GM18858 (cell line): Measurements from ENCODE around the gene UBXN6.

Source experiments
- ATAC-seq: cut with Tn5 transposase; IDR thresholded peaks from one replicate; pipeline ENCODE4 v1.9.1; 2021; ENCODE audit not compliant: unreplicated experiment

Gene UBXN6

DNA sequence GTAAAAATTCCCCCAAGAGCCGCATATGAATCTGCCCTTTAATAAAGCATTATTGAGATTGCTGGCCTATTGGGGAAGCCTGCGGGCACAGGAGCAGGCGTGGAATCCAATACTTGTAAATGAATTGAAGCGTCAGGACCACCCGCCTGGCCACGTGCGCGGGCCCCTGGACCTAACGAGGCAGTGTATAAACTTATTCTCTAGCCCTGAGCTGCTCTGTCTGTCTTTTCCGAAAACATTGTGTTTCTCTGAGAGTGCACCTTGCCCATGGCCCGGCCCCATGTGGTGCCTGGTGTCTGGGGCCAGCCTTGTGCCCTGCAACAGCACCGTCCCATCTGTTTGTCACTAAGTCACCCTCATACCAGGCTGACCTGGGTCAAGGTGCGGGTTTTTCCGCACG, 14.4 kb downstream of the UBXN6 start:
- no peak for ATAC-seq

DNA sequence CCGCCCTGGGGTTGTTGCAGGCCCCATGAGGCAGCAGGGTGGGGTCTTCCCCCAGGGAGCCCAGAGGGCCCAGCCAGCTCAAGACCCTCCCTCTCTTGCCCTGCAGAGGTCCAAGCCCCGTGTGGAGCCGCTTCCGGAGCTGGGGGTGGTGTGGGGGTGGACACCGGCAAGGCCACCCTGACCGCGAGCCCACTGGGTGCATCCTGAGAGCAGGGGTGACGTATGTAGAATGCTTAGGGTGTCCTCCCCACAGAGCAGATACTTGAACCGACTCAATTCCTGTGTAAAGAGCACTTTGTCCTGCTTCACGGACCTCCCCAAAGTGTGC, 14.8 kb downstream of the UBXN6 start:
- ATAC-seq: no peak

DNA sequence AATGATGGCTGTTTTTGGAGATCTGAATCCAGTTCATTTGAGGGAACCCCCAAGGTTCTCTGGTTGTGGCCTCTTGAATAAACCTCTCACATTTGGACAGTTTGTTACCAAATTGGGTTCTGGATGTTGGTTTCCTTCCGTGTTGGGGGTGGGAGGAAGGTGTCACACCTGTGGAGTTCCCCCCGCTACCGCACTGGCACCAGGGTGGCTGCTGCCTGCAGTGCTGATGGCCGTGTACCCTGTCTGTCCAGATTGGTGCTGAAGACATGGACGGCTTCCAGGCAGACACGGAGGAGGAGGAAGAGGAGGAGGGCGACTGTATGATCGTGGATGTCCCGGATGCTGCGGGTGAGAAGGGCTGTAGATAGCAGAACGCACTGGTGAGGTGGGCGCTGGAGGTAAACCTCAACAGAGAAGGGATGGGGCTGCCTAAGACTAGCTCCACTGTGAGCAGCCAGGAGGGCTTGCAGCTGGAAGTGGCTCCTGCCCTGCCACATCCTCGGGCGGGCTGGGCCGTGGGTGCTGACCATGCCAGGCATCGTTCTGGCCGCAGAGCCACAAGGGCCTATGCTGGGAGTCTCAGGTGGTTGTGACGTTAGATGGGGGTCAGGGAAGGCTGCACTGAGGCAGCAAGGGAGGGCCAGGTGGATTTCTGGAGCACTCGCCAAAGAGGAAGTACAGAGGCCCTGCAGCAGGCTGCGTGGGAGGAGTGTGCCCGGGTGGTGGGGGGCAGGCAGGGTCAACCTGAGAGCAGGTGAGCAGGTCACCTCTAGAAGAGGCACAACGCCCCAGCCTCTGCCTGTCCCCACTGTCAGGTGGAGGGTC, 15.4 kb downstream of the UBXN6 start:
- ATAC-seq: no peak

DNA sequence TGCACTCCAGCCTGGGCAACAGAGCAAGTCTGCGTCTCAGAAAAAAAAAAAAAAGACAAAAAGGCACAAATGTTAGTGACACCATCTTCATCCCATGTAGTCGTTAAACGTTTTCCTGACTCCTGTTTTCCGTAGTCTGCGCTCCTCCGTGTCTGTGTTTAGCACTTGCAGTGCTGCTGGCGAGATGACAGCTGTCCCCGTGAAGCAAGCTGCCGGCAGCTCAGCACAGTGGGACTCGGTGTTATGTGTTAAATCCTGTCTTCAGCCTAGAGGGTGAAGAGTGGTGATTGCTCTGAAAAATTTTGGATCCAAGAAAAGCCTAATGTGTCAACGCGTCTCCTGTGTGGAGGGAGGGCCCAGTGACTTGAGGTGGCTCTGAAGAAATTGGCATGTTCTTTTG, 18.4 kb downstream of the UBXN6 start:
- ATAC-seq: no peak

DNA sequence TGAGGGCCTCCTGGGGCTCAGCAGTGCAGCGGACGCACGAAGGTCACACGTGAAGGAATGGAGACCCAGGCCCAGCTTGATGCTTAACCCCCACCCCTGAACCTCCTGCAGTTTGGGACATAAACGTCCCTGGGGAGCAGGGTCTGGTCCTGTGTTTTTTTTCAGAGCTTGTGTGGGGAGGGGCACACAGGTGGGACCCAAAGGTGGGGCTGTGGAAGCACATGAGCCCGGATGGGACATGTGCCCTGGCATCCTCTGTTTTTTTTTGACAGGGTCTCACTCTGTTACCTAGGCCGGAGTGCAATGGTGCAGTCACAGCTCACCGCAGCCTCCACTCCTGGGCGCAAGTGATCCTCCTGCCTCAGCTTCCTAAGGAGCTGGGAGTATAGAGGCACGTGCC, 20.5 kb downstream of the UBXN6 start:
- no peak for ATAC-seq

DNA sequence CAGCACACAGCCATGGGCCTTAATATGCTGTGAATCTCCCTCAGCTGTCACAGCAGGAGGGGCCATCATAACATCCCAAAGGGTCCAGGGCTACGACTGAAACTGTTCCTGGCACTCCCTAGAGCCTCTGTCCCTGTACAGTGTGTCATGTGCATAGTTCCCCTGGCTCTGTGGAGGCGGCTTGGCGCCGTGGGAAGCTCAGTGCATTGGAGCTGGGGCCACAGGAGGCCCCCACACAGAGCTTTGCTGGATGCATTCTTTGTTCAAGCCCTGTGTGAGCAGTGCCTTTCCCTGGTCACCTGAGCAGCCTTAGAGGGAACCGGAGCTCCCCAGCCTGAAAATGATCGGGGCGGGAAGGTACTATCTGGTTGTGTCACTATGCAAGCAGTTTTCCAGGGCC, 21.4 kb downstream of the UBXN6 start:
- no peak for ATAC-seq

DNA sequence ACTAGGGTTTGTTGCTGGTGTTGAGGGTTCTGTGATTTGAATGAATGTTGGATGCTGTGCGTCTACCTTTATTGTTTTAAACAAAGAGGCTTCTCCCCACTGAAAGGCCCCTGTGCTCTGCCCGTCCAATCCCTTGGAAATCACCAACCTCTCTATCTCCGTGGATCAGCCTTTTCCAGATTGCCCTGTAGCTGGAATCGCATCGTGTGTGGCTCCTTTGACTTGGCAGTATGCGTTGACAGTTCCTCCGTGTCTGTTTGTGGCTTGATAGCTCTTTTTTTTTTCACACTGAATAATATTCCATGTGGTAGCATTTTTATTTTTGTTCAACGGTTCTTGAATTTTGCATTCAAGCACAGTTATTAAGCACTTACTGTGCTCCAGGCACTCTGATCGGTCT, 23.2 kb downstream of the UBXN6 start:
- no peak for ATAC-seq

DNA sequence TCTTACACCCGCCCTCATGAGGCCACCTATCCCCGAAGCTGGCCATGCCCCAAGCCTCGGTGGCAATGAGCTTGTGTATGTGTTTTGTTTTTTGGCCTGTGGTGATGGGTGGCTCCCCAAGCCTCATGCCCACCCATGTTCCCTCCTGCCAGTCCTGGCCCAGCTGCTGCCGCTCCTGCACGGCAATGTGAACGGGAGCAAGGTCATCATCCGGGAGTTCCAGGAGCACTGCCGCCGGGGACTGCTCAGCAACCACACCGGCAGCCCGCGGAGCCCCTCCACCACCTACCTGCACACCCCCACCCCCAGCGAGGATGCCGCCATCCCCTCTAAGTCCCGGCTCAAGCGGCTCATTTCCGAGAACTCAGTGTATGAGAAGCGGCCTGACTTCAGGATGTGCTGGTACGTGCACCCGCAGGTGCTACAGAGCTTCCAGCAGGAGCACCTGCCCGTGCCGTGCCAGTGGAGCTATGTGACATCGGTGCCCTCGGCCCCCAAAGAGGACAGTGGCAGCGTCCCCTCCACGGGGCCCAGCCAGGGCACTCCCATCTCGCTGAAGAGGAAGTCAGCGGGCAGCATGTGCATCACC, 24.6 kb downstream of the UBXN6 start:
- ATAC-seq: no peak

DNA sequence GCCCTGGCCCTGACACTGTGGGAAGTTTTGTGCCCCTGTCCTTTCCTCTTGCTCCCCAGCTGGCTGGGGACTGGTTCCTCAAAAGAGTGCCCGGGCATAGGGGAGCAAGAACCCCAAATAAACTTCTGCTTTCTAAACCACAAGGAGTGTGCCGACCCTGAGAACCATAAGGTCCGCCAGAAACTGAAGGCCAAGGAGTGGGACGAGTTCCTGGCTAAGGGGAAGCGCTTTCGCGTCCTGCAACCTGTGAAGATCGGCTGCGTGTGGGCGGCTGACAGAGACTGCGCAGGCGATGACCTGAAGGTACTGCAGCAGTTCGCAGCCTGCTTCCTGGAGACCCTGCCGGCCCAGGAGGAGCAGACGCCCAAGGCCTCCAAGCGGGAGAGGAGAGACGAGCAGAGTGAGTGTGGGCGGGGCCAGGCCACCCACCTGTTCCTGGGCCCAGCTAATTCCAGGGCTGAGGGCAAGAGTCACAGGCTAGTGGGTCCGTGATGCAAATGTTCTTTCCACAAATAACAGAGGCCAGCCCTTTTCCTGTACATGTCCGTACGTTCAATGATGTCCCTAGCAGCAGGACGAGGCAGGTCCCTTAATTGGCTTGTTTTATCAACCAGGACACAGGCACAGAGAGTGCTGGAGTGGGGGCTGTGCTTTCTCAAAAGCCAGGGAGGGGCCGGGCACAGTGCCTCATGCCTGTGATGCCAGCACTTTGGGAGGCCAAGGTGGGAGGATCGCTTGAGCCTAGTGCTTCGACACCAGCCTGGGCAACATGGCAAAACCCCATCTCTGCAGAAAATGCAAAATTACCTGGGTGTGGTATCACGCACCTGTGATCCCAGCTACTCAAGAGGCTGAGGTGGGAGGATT, 25.6 kb downstream of the UBXN6 start:
- no peak for ATAC-seq

DNA sequence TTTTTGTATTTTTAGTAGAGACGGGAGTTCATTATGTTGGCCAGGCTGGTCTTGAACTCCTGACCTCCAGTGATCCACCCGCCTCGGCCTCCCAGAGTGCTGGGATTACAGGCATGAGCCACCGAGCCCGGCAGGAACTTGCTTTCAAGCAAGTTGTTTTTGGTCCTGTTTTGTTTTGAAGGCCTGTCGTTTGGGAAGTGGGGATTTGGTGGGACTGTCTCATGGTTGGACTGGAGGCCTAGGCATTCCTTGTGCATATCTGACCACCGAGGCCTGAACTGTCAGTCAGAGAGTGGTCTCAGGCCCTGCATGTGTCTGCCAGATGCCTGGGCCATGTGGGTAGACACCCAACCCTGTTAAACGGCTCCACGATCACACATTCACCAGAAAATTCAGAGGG, 26.3 kb downstream of the UBXN6 start:
- no peak for ATAC-seq

DNA sequence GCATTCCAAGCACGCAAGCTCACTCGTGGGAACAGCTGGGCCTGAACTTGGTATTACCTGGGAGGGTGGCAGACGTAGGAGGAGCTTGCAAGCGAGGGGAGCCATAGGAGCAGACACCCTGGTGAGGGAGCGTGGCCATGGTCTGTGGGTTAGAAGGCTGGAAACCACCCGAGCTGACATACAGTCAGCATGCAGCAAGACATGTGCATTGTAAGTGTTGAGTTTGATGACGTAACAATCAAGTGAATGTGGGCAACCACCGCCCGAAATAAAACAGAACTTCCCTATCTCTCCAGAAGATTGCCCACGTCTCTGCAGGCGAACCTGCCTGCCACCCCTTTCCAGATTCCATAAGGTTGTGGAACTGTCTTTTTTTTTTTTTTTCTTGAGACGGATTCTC, 26.8 kb downstream of the UBXN6 start:
- no peak for ATAC-seq

DNA sequence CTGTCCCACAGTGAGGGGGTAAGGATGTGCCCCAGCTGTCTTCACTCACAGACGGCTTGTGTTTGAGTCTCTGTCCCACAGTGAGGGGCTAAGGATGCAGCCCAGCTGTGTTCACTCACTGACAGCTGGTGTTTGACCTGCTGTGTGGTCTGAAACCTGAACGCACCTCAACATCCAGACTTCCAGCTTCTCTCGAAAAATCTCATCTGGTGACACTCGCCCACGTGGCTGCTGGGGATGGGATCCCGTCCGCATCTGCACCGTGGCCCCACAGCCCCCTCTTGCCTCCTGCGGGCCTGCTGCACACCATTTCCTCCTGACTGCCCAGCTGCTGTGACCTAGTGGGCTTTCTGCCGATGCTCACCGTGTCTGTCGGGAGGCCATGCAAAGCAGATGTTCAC, 27.8 kb downstream of the UBXN6 start:
- no peak for ATAC-seq

DNA sequence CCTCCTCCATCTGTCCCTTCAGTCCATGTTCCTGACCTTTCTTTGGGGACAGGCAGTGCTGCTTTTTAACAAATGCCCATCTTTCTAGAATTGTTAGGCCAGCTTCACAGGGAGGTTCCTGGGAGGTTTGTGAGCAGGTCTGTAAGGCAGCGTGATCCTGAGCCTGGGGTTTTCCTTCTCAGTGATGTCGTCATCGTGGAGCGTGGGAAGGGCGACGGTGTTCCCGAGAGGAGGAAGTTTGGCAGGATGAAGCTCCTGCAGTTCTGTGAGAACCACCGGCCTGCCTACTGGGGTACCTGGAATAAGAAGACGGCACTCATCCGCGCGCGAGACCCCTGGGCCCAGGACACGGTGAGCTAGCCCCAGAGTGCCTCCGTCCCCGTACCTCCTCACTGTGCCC, 28.3 kb downstream of the UBXN6 start:
- ATAC-seq: no peak

DNA sequence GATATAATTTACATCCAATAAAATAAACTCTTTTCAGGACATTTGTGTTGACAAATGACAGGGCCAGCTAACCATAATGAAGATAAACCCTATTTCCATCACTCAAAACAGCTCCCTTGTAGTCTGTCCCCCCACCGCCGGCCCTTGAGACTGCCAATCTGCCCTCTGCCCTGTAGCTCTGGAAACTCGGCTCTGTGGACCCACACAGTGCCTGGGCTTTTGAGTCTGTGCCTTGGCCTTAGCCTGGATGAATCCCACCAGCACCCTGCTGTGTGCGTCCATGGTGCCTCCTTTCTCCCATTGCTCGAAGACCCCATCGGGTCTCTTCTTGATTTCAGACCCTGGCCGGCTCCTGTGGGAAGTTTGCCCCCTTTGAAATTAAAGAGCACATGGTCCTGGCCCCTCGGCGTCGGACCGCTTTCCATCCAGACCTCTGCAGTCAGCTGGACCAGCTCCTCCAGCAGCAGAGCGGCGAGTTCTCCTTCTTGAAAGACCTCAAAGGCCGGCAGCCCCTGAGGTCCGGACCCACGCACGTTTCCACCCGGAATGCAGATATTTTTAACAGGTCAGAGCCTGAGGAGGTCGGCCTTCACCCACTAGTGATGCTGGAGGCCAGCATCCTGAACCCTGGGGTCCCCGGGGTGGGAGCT, 29.1 kb downstream of the UBXN6 start:
- ATAC-seq: no peak

DNA sequence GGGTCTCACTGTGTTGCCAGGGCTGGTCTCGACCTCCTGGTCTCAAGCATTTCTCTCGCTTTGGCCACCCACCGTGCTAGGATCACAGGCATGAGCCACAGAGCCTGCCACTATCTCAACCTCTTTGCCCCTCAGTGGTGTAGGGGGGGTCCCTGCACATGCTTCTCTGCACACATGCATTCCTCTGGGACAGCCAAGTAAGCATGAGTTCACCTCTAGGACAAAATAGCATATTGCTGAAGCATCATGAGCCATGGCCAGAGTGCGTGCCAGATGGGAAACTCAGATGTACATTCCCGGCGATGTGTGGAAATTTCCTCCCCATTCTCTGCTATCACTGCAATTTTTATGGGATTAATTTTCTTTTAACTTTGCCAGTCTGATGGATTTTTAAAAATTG, 32.1 kb downstream of the UBXN6 start:
- ATAC-seq: no peak

DNA sequence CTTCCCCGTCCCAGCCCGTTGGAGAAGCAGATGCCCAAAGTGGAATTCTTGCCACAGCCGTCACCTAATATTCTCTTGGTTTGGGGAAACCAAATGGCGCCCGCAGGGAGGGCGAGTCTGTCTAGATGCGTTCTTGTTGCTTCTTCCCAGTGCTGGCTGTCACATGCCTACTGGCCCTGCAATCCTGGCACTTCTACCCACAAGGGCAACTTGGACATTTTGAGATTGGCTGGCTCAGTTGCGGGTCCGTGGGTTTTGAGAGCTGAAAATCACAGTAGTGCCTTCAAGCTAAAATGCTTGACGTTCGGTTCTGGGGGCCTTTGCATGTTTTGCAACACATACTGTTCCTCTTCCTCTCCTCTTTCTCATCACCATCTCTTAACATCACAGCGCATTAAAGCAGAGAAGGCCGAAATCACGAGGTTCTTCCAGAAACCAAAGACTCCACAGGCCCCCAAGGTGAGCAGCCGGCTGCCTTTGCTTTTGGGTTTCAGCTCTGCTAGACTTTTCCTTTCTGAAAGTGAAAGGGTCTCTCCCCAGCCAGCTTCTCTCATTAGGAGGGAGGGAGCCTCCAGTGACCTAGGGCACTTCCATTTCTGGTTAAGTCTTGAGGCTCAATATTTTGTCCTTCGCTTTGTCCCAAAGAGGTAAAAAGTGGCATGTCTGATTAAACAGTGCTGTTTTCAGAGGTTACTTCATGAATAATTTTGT, 34.0 kb downstream of the UBXN6 start:
- ATAC-seq: no peak

DNA sequence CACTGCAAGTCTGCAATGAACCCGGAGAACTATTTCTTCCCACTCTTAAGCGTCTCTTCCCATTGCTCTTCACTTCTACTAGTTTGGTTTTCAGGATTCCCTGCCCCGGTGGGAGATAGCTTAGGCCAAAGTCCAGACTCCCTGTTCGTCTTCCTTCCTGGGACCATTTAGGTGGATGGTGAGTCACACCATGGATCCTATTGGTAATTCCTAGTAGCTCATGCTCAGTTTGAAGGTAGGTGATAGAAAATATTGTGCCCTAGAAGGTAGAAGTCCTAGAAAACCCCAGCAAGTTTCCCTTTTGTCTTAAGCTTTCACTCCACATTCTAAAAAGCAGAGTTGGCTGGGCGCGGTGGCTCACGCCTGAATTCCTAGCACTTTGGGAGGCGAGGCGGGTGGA, 41.3 kb downstream of the UBXN6 start:
- ATAC-seq: no peak

DNA sequence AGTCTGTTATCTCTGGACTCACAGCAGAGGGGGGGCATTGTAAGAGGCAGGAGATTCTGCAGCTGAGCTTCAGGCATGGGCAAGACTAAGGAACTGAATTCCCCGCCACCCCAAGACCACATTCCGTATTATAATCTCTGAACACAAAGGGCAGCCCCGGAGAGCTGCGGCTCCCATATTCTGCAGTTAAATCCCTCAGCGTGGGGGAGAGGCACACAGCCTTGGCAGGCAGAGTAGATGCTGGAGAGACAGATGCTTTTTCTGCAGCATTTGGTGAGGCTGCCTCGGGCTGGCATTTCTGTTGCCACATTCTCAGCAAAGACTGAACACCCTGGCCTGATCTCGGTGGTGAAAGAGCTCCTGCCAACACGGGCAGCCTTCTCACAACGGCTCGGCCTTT, 42.2 kb downstream of the UBXN6 start:
- no peak for ATAC-seq

DNA sequence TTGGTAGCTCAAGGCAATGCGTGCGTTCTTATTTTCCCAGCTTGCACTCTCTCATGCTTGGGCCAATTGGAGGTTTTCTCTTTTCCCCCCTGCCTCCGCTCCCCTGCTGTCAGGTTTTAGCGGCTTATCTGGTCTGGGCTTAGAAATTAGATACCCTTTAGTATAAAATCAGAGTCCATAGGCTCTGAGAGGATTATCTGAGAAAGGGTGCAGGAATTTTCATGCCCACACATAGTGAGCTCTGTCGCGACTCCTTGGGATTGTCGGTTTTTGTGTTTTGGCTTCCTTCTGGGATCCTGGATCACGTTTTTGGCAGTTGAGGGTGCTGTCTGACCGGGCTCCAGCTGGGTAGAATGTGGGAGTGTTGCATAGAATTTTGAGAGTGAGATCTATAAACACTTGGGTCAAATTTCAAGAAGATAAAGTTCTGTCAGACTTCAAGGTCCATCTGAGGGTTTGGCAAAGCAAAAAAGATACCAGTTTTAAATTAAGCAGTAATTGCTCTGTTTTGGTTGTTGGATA, 42.7 kb downstream of the UBXN6 start:
- ATAC-seq: no peak

DNA sequence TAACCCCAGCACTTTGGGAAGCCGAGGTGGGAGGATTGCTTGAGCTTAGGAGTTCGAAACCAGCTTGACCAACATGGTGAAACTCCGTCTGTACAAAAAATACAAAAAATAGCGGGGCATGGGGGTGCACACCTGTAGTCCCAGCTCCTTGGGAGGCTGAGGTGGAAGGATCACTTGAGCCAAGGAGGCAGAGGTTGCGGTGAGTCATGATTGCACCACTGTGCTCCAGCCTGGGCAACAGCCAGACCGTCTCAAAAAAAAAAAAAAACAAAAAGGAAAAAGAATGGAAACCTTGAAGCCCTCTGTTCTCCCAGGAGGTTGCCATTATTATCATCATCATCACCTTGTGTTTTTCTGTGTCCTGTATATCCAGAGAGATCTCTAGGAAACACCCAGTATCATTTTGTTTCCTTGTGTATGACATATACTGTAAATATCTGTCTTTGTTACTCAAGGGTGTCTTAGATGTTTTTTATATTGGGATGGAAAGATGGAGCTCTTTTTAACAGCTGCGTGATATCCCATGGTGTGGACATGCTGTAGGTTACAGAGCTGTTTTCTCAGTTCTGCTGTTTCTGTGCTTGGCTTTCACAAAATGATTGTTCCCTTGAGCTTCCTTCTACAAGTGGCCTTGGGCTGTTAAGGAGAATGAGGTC, 43.3 kb downstream of the UBXN6 start:
- no peak for ATAC-seq
